ENCODE data around the gene EGFR.

EGFR gene

DNA sequence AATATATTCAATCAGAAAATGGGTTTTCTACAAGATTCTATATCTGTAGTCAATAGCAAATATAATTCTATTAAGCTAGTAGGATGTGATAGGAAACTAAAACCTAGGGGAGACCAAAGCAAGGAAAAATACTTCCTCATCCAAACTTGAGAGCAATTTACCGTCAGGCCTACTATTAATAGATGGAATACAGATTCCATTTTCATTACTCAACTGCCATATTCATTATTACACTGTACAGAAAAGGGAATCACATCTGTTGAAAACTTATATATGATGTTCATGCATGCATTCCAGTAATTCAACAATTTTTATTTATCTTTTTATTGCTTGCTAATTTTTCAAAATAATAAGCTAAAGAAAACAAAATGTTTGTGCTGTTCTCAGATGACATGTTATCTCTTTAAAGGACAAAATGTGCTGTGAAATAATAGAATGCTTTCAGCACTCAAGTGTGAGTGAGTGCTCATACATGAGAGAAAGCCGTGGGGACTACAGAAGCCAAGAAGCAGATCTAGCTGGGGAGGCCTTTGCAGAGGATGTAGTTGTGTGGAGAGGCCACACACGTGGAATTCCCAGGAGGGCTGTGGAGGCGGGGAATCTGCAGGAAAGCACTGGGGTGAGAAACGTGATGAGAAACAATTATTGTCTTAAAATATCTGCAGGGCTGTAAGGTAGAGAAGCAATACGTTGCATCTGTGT, 110.0 kb downstream of the EGFR start:
- DNase-seq: no peak

DNA sequence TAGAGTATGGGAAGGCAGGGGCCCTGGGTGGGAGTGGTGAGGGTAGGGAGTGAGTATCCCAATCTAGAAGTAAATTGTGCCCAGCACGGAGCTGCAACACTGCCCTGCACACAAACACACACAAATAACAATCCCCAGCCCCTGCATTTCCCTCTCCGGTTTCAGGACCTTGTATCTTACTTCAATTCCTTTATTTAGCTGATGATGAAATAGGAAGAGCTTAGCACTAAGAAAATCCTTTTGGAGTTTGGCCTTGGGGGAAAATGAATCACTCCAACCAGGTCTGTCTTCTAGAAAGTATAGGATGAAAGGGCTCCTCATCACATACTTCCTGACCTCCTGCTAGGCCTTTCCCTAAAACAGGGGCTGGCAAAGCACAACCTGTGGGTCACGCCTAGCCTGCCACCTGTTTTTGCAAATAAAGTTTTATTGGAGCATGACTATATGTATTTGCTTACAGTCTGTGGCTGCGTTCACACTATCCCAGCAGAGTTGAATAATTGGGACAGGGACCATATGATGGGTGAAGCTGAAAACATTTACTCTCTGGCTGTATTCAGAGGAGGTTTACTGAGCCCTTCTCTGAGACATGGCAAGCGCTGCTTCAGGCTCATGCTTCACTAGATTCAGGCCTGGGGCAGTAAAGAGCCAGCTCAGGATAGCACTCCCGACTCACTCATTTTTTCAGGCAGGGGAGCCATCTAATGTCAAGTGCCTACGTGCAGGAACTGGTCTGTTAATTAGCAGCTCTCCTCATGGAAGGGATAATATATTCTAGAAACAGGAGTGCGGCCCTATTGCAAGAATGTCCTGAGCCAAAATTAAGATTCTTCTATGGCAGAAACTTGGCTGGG, 111.0 kb downstream of the EGFR start:
- no peak for DNase-seq

GRCh38 chr7:55130395-55131141, 111.8 kb downstream of the EGFR start:
- DNase-seq: peak in 3 of 14 donors; percentile 9 to 39 (median 24)

- DNase-seq: no peak
Measured at GRCh38 chr7:55131142-55131929, 112.5 kb downstream of the EGFR start.

- no peak for DNase-seq
Measured at GRCh38 chr7:55132550-55132889, 113.7 kb downstream of the EGFR start.

DNA sequence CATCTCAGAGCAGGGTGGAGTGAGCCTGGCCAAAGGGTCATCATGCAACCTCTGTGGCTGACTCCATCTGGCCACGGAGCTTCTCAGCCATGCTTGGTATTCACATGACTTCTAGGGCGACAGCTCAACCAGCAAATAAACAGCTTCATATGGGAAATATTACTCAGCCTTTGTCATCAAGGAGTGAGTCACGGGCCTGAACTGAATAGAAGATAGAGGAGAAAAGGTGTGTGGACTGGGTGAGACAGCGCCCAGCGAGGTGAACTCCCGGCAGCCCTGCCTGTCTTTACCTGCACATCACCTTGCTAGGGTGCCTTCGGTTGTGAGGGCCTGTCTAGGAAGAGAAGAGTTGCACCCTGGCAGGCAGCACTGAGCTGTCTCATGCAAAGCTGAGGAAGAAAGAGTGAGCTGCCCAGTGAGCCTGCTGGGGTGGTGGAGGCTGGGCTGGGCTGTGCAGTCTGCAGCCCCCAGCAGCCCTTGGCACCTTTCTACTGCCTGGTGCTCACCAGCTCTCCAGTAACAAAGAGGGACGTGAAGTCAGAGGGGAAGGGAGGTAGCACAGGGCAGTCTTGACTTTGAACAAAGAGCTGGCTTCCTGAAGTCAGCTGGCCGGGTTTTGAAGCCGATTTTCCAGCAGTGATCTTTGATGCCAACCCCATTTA, 114.2 kb downstream of the EGFR start:
- peak in 1 of 14 donors; percentile 34 for DNase-seq

GRCh38 chr7:55133630-55134358, 115.0 kb downstream of the EGFR start:
- peak in 1 of 14 donors; percentile 32 for DNase-seq

GRCh38 chr7:55134359-55134725, 115.5 kb downstream of the EGFR start:
- DNase-seq: no peak

DNA sequence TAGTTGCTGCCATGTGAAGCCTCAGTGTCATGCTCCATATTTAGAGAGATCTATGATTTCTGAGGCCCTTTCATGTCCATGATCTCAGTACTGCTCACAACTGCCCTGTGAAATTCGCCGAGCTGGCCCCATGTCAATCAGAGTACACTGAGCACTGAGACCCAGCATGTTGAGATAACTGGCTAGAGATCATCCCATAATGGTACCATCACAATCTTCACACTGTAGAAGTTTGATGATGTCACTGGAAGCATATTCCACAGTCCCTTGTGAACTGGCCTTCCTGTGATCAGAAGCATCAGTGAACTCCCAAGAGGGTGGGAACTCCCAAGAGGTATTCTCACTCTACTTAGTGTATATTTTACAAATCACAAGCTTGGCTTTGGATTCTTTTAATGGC, 116.0 kb downstream of the EGFR start:
- DNase-seq: no peak

DNA sequence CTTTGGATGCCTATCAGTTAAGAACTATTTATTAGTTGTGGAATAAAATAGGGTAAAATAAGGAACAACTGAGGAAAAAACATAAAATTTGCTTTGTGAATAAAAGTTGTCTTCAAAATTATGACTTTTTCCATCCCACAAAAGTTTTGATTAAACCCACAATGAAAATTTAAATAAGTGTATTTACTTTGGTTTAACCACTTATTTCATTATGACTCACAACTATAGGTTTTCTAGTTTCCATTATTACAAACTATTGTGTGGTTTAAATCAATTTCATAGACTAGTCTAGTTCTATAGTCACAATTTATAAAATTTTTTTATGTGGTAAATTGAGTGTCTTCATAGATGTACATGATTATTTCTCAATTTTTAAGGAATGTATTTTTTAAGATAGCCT, 116.6 kb downstream of the EGFR start:
- DNase-seq: no peak

DNA sequence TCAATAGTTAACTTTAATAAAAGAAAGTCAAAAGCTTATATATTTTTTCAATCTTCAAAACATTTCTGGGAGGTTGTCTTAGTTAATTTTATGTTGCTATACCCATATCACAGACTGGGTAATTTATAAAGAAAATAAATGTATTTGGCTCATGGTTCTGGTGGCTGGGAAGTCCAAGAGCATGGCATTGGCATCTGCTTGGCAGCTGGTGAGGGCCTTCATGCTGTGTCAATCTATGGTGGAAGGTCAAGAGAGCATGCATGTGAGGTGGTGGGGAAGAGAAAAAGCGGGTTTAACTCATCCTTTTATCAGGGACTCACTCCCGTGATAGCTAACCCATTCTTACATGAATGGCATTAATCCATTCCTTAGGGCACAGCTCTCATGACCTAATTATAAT, 119.8 kb downstream of the EGFR start:
- no peak for DNase-seq

- DNase-seq: no peak
Measured at GRCh38 chr7:55140221-55140940, 121.6 kb downstream of the EGFR start.

- DNase-seq: no peak
Measured at GRCh38 chr7:55140941-55141278, 122.1 kb downstream of the EGFR start.

DNA sequence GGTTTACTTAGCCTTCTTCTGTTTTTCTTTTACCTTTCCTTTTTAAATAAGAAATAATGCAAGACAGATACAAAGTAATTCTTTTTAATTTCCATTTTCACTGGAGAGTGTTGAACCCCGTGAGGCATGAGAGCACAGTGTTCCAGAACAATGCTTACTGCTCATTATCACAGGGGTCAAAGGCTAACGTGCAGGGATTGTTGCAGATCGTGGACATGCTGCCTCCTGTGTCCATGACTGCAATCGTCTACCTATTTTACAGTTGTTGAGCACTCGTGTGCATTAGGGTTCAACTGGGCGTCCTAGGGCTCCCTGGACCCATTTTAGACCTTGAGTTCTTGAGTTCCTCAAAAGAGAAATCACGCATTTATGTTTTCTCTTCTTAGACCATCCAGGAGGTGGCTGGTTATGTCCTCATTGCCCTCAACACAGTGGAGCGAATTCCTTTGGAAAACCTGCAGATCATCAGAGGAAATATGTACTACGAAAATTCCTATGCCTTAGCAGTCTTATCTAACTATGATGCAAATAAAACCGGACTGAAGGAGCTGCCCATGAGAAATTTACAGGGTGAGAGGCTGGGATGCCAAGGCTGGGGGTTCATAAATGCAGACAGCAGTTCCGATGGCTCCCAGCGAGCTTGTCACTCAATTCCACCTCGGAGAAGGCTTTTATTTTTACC, 124.2 kb downstream of the EGFR start:
- no peak for DNase-seq

DNA sequence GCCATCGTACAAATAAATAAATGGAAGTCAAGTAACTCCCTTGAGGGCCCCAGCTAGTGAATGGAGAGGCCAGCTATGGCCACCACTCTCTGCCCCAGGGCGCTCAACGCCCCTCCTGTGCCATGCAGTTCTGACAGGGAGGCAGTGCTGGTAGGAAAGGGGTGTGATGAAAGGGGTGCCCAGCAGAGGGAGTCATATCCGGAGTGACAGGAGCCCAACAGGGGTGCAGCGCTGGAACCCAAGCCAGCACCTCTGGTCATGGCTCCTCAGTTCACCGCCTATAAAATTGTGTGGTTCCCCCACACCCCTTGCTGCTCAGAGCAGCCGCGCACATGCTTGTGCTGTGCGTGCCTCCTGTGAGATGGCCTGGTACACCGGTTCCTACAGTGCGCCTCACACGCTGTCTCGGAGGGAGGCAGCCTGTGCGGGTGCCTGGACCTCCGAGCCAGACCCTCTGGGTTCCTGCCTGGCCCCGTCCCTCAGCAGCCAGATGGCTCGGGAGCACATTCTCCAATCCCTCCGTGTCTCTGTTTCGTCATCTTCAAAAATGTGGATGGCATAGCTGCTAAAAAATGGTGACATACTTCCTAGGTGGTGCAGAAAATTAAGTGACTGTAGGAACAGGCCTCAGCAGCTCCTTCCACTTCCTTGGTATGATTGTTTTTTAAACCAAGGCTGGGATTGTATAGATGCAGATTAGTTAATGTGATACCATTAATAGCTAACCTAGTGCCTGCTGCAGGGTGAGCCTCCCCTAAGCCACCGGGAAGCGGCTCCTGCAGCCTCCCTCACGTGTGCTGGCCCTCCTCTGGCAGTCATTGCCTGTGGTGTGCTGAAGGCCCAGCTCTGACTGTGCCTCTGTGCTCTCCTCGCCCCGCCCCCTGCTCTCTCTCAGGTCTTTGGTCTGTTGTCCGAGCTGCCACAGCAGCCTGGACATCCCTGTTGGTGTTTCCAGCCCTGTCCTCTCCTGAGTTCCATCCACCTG, 125.8 kb downstream of the EGFR start:
- peak in 1 of 14 donors; percentile 12 for DNase-seq

- DNase-seq: no peak
Measured at GRCh38 chr7:55145606-55146005, 126.8 kb downstream of the EGFR start.

GRCh38 chr7:55147101-55147500, 128.3 kb downstream of the EGFR start:
- no peak for DNase-seq

- DNase-seq: no peak
Measured at GRCh38 chr7:55147736-55148135, 128.9 kb downstream of the EGFR start.

DNA sequence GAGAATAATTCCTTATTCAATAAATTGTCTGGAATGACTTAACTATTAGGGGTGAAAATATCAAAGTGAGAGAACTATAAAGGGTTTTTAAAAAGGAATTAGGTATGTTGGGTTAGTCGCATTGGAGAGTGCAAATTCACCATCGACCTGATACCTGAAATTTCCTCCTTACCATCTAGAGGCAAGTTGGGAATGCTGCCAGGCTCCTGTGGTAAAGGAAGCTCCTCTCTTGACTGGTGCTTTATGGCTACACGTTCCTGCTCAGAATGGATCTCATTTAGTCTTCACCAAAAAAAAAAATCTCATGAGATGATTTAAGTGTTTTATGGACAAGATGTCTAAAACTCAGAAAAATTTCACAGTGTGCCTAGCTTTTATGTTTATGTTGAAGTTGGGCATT, 129.8 kb downstream of the EGFR start:
- DNase-seq: no peak
